ENCODE data around the gene SSRP1. TPM values are rescaled to one million over a fixed set of nuclear protein-coding genes. Genes with fewer than 3 reads are reported as not detected.
A peak's percentile ranks its signal among the peaks of the same experiment; 100 is the strongest.

SSRP1 gene
- total and polyA plus RNA-seq, 9 of the 15 experiments (the other 6 are each of a cell fraction or from before 2014, with no cell fraction given), result 91.1 to 416 (median 245) TPM

GRCh38 chr11:57288771-57289579 lies 46.7 kb downstream of the SSRP1 start:
- BruUV-seq (replicated peaks), result no TSS peak
- Histone ChIP-seq H3K9ac (ENCODE audit: insufficient read depth in 1 of 2, low read depth in 2 of 2, low read length in 2 of 2) (no peak overlapping the region), H3K79me2 (ENCODE audit: control insufficient read depth, insufficient read depth, low read length) (no peaks in the 10 kb centered on the region), H3K4me2 (ENCODE audit: insufficient read depth, low read length) (no peak overlapping the region), H3K9me1 (ENCODE audit: control insufficient read depth, insufficient read depth, low read length) (no peaks in the 10 kb centered on the region), H3K4me1 (replicated peaks in 1 of 2; ENCODE audit: control insufficient read depth in 2 of 2, insufficient read depth in 2 of 2, low read length in 2 of 2) (peaks cover 0 to 4% of the 10 kb centered on the region in 2 experiments; a peak in 3 of 5 replicates), H3K27ac (ENCODE audit: extremely low read depth, low read depth, low read length) (no peak overlapping the region), H3K27me3 (ENCODE audit: control insufficient read depth in 2 of 2, insufficient read depth in 2 of 2, low read length in 2 of 2) (peaks cover 24 to 29% of the 10 kb centered on the region in 2 experiments; a peak in 4 of 5 replicates), H3K4me3 (no peak overlapping the region), H3K9me3 (replicated peaks; ENCODE audit: control insufficient read depth, insufficient read depth, low read depth, low read length) (no peaks in the 10 kb centered on the region), H4K20me1 (replicated peaks; ENCODE audit: control insufficient read depth, insufficient read depth, low read length) (no peaks in the 10 kb centered on the region), H2AFZ (ENCODE audit: low read depth, low read length) (no peak overlapping the region), H3K36me3 (ENCODE audit: control insufficient read depth, insufficient read depth, low read length) (no peaks in the 10 kb centered on the region)
- POLR2A ChIA-PET, result interaction anchor here (0.5 to 1.6 kb wide), 2 partner anchors 19 to 57 kb away, joined by 3 to 4 read pairs; no protein-coding TSS in a partner anchor
- intact Hi-C loops (cut with micrococcal nuclease), result no loop called here
- in situ Hi-C loops (cut with MboI), result no loop called here
- ATAC-seq, result peak; percentile 34; the same call in 1 of the 3 replicates
- TF ChIP-seq ZBTB11 (CRISPR knock-in tag; IDR thresholded peaks at IDR 0.05), result no peak
- no peak for TF ChIP-seq CREB3 (tag; conservative IDR thresholded peaks at IDR 0.05; ENCODE audit: low read depth)
- no peak for TF ChIP-seq CHD4 (IDR thresholded peaks at IDR 0.05; ENCODE audit: insufficient read depth, insufficient replicate concordance, low read depth, low read length, poor library complexity, severe bottlenecking)
- no peak for TF ChIP-seq TAF15 (IDR thresholded peaks at IDR 0.05; ENCODE audit: low read depth, low read length)
- no peak for TF ChIP-seq MNT (conservative IDR thresholded peaks at IDR 0.05)
- no peak for TF ChIP-seq ARNT (IDR thresholded peaks at IDR 0.05)
- no peak for TF ChIP-seq GATAD2B (IDR thresholded peaks at IDR 0.05; ENCODE audit: borderline replicate concordance)
- TF ChIP-seq GABPB1 (CRISPR knock-in tag; IDR thresholded peaks at IDR 0.05), result no peak
- TF ChIP-seq ZNF3 (CRISPR knock-in tag; IDR thresholded peaks at IDR 0.05), result no peak
- no peak for TF ChIP-seq EHMT2 (IDR thresholded peaks at IDR 0.05)
- TF ChIP-seq ZNF445 (CRISPR knock-in tag; IDR thresholded peaks at IDR 0.05; ENCODE audit: low read depth), result no peak
- TF ChIP-seq HEY1 (CRISPR knock-in tag; IDR thresholded peaks at IDR 0.05; ENCODE audit: borderline replicate concordance), result no peak
- no peak for TF ChIP-seq ZNF224 (CRISPR knock-in tag; IDR thresholded peaks at IDR 0.05)
- no peak for TF ChIP-seq DDX20 (tag; IDR thresholded peaks at IDR 0.05; ENCODE audit: low read depth)
- TF ChIP-seq TCF7 (IDR thresholded peaks at IDR 0.05; ENCODE audit: borderline replicate concordance), result no peak
- TF ChIP-seq MCM7 (IDR thresholded peaks at IDR 0.05), result no peak
- no peak for DNase-seq (ENCODE audit: extremely low read depth in 1 of 4, low spot score in 3 of 4)
- FAIRE-seq, result no peak
- whole genome bisulfite sequencing (ENCODE audit: insufficient coverage, low coverage, missing lambda C conversion rate), result 3% methylated on average over 11 of the region's 11 CpGs
- CTCF ChIA-PET (ENCODE audit: low intra/inter-chr PET ratio), result no interaction called here

Measured in K562 (cell line).